AG09309 (cell line): ENCODE data around the gene TACR2.

Experiments used
- DNase-seq: peaks from one replicate; pipeline ENCODE4 v3.0.0-alpha.2; 2010; ENCODE audit warnings: low read depth
- H3K4me3 ChIP-seq: 2 replicates; pipeline ENCODE4 v1.5.1; 2011; ENCODE audit warnings: mild to moderate bottlenecking, low read depth, low read length, moderate library complexity; ENCODE audit not compliant: control insufficient read depth
- TF ChIP-seq, protein P1 (sequence below): IDR thresholded peaks from 2 replicates; pipeline ENCODE4 v1.5.1; 2011; ENCODE audit warnings: mild to moderate bottlenecking, low read depth, low read length, inconsistent platforms; ENCODE audit not compliant: insufficient read depth, control insufficient read depth; ENCODE audit errors: missing control alignments

The TACR2 gene

DNA sequence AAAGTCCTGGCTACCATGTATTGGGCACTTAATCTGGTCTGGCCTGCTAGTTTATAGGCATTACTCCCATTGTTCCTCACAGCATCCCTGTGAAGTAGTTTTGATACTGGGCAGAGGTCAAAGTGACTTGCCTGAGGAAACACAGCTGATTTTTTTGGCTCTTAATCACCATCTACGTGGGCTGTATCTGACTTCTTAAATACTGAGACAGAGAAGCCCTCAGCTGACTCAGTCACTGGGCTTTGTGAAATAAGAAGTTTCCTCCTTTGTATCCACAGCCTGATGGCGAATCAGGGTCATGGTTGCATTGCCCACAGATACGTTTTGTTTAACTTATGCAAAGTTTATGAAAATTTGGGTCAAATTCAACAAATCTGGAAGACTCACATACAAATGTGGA, 13.2 kb downstream of the TACR2 start:
- H3K4me3 ChIP-seq, result no peak overlapping the region
- TF ChIP-seq, protein P1, sequence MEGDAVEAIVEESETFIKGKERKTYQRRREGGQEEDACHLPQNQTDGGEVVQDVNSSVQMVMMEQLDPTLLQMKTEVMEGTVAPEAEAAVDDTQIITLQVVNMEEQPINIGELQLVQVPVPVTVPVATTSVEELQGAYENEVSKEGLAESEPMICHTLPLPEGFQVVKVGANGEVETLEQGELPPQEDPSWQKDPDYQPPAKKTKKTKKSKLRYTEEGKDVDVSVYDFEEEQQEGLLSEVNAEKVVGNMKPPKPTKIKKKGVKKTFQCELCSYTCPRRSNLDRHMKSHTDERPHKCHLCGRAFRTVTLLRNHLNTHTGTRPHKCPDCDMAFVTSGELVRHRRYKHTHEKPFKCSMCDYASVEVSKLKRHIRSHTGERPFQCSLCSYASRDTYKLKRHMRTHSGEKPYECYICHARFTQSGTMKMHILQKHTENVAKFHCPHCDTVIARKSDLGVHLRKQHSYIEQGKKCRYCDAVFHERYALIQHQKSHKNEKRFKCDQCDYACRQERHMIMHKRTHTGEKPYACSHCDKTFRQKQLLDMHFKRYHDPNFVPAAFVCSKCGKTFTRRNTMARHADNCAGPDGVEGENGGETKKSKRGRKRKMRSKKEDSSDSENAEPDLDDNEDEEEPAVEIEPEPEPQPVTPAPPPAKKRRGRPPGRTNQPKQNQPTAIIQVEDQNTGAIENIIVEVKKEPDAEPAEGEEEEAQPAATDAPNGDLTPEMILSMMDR, result no peak
- DNase-seq, result peak; percentile 73

DNA sequence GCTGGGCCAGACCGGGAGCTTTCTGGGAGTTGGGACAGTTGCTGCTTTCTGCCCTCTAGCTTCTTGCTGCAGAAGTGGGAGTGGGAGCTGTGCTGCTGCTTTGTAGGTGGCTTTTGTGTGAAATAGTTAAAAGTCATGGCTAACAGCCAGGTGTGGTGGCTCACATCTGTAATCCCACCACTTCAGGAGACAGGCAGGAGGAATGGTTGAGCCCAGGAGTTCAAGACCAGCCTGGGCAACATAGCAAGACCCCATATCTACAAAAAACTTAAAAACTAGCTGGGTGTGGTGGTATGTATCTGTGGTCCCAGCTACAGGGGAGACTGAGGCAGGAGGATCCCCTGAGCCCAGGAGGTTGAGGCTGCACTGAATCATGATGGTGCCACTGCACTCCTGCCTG, 13.7 kb downstream of the TACR2 start:
- DNase-seq, result no peak
- TF ChIP-seq, protein P1, result no peak
- no peak overlapping the region for H3K4me3 ChIP-seq

DNA sequence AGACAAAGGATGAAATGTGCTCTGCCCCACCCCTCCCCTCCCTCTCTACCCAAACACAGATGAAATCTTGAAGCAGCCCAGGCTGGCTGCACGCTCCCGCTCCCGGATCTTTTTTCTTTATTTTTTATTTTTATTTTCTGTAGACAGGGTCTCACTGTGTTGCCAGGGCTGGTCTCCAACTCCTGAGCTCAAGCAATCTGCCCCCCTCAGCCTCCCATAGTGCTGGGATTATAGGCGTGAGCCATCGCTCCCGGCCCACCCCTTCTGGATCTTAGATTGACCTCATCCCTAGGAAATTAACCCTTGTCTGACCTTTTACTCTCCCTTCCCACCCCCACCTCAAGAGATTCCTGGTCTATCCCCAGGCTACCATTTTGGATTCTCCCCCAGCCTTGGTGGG, 14.3 kb downstream of the TACR2 start:
- TF ChIP-seq, protein P1, result no peak
- DNase-seq, result no peak
- H3K4me3 ChIP-seq, result no peak overlapping the region

DNA sequence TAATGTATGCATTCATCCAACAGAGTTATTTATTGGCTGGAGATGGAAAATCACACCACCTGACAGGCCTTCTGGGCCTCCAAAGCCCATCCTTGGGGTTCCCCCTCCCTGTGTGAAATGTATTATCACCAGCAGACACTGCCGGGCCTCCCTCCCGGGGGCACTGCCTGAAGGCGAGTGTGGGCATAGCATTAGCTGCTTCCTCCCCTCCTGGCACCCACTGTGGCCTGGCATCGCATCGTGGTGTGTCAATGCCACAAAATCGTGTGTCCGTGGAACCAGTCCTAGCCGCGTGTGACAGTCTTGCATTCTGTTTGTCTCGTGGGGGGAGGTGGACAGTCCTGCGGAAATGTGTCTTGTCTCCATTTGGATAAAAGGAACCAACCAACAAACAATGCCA, 15.3 kb downstream of the TACR2 start:
- TF ChIP-seq, protein P1, result no peak
- DNase-seq, result no peak
- H3K4me3 ChIP-seq, result no peak overlapping the region

DNA sequence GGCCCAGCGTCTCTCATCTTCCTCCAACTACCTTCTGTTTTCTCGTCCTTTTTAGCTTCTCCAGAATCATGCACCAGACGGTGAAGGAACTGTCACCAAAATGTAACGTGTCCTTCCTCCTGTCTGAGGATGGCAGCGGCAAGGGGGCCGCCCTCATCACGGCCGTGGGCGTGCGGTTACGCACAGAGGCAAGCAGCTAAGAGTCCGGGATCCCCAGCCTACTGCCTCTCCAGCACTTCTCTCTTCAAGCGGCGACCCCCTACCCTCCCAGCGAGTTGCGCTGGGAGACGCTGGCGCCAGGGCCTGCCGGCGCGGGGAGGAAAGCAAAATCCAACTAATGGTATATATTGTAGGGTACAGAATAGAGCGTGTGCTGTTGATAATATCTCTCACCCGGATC, 15.8 kb downstream of the TACR2 start:
- DNase-seq, result no peak
- H3K4me3 ChIP-seq, result no peak overlapping the region
- TF ChIP-seq, protein P1, result no peak

DNA sequence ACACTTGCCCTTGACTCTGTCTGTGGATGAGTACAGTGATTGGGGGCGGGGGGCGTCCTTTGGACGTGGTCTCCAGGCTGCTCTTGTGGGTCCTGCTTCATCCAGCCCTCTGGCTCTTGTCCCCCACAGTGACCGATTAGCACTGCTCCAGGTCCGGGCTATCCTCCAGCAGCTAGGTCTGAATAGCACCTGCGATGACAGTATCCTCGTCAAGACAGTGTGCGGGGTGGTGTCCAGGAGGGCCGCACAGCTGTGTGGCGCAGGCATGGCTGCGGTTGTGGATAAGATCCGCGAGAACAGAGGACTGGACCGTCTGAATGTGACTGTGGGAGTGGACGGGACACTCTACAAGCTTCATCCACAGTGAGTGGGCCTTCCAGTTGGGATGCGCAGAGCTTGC, 18.3 kb downstream of the TACR2 start:
- TF ChIP-seq, protein P1, result no peak
- DNase-seq, result no peak
- H3K4me3 ChIP-seq, result no peak overlapping the region

DNA sequence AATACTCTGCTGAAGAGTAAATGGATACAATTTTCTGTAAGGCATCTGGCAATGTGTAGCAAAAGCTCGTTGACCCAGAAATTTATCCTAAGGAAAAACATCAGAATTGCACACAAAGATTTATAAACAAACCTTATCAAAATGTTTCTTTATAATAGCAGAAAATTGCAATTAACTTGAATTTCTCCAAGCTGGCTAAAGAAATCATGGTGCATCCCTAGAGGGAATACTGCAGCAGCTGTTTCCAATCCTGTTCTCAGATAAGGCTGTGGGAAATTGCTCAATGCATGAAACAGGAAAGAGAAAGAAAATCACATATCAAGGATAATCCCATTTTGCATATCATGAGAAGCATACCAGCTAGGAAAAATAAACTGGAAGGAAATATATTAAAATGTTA, 18.7 kb downstream of the TACR2 start:
- H3K4me3 ChIP-seq, result no peak overlapping the region
- DNase-seq, result peak; percentile 24
- TF ChIP-seq, protein P1, result no peak
